HFF-Myc (cell line): Measurements from ENCODE around the gene ARFGAP2.

ENCODE experiments used
- DNase-seq: peaks from one replicate; pipeline ENCODE4 v3.0.0-alpha.2; 2011; ENCODE audit warnings: low read depth; ENCODE audit errors: extremely low read depth
- H3K4me3 ChIP-seq: replicated peaks from 2 replicates; pipeline ENCODE4 v1.5.1; 2011; ENCODE audit warnings: low read depth, mild to moderate bottlenecking, control low read depth, low read length
- CTCF ChIP-seq: IDR thresholded peaks from 2 replicates; pipeline ENCODE4 v1.5.1; 2012; ENCODE audit warnings: mild to moderate bottlenecking, low read depth, low read length, control low read depth; ENCODE audit errors: missing control alignments

ARFGAP2 gene

GRCh38 chr11:47171061-47171838 lies 5.4 kb downstream of the ARFGAP2 start:
- no peak for TF ChIP-seq CTCF
- H3K4me3 ChIP-seq = no peak overlapping the region
- DNase-seq = no peak

GRCh38 chr11:47166368-47166767 lies 10.3 kb downstream of the ARFGAP2 start:
- no peak for TF ChIP-seq CTCF
- H3K4me3 ChIP-seq = no peak overlapping the region
- no peak for DNase-seq

GRCh38 chr11:47165253-47165840 lies 11.3 kb downstream of the ARFGAP2 start:
- no peak for TF ChIP-seq CTCF
- no peak overlapping the region for H3K4me3 ChIP-seq
- no peak for DNase-seq

- TF ChIP-seq CTCF = no peak
- no peak for DNase-seq
- no peak overlapping the region for H3K4me3 ChIP-seq
These were observed 12.4 kb downstream of the ARFGAP2 start for GRCh38 chr11:47164321-47164720.

- DNase-seq = no peak
- TF ChIP-seq CTCF = no peak
- no peak overlapping the region for H3K4me3 ChIP-seq
These were observed 12.8 kb downstream of the ARFGAP2 start for GRCh38 chr11:47163898-47164297.

- no peak for DNase-seq
- no peak overlapping the region for H3K4me3 ChIP-seq
- no peak for TF ChIP-seq CTCF
These were observed 13.5 kb downstream of the ARFGAP2 start for GRCh38 chr11:47163193-47163592.
